HG03442 (cell line): Measurements from ENCODE around the gene POU6F2.

Experiments used
- ATAC-seq: cut with Tn5 transposase; IDR thresholded peaks from one replicate; pipeline ENCODE4 v1.9.1; 2021; ENCODE audit warnings: mild to moderate bottlenecking, moderate library complexity; ENCODE audit not compliant: unreplicated experiment

The POU6F2 gene

DNA sequence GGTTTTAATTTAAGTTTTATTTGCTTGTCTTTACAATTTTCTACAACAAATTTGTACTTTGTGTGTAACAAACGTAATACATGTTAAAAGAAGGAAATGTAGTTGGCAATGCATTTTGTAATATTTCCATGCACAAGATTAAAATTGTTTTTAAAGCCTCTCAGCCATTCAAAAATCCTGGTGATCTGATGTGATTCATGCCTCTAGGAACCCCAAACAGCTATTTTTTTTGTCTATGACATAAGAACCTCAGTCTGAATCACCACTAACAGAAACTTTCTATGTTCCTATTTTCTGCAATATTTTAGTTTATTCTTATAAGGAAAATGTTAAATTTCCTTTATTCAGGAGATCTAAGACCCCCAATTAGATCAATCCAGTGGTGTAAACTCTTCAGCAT, 405.4 kb downstream of the POU6F2 start:
- no peak for ATAC-seq

GRCh38 chr7:39384386-39384785, 406.7 kb downstream of the POU6F2 start:
- no peak for ATAC-seq

- no peak for ATAC-seq
Measured at GRCh38 chr7:39386718-39387117, 409.0 kb downstream of the POU6F2 start.

DNA sequence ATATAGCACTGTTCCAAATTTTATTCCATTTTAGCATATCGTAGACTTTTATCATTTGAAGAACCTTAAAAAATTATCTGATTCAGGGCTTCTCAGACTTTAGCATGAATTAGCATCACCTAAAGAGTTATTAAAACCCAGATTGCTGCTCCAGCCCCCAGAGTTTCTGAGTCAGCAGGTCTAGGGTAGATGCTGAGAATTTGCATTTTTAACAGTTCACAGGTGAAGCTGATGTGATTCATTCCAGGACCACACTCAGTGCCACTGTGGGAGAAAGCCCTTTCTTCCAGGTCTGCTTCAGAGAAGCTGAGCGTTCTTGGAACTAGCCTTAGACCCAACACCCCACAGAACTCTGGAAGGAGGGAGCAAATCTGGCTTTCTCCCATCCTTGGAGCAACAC, 414.4 kb downstream of the POU6F2 start:
- no peak for ATAC-seq

- no peak for ATAC-seq
Measured at GRCh38 chr7:39394105-39394680, 416.5 kb downstream of the POU6F2 start.

DNA sequence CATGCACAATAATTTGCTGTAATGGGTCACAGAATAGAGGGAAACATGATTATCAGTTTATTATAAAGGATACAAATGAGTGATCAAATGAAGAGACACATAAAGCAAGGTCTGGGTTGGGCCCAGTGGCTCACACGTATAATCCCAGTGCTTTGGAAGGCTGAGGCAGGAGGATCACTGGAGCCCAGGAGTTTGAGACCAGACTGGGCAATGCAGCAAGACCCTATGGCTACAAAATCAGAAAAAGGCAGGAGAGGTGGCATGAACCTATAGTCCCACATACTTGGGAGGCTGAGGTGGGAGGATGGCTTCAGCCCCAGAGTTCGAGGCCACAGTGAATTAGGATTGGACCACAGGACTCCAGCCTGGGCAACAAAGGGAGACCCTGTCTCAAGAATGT, 421.7 kb downstream of the POU6F2 start:
- ATAC-seq = no peak

- ATAC-seq = no peak
Measured at GRCh38 chr7:39399986-39400385, 422.3 kb downstream of the POU6F2 start.

DNA sequence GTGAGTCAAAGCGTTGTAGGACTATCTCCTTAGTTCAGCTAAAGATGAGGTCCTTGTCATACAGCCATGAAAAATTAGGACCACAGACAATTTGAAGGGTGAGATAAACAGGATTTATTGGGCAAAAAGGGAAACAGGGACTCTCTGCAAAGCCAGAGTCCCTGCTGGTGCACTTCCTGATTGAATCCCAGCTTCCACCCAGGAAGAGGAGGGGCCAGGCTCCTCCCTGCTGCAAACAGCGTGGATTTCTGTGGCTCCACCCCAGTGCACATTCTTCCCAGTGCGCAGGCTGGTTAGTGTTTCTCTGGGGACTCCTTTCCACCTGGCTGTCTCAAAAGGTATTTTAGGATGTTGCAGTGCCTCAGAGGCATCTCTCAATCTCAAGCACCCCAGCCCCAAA, 423.1 kb downstream of the POU6F2 start:
- no peak for ATAC-seq

GRCh38 chr7:39402034-39402433, 424.3 kb downstream of the POU6F2 start:
- ATAC-seq = no peak

DNA sequence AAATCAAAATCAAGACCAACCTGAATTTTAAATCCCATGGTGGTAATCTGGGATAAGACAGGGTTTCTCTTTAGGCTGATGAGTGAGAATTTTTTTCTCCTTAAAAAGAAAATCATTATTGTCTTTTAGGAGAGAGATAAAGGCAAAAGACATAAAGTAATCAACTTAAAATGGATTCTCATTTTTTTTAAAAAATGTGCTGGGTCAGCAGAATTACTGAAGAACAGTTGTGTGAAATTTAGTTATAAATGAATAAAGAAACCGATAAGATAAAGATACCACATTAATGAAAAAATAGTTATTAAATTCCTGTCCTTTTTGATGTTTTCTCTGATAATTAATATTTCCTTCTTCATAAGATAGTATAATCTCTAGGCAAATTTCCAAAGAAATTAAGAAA, 427.2 kb downstream of the POU6F2 start:
- no peak for ATAC-seq

- no peak for ATAC-seq
Measured at GRCh38 chr7:39405581-39405980, 427.9 kb downstream of the POU6F2 start.

- no peak for ATAC-seq
Measured at GRCh38 chr7:39406467-39406866, 428.8 kb downstream of the POU6F2 start.

- no peak for ATAC-seq
Measured at GRCh38 chr7:39407137-39407536, 429.4 kb downstream of the POU6F2 start.

- ATAC-seq = no peak
Measured at GRCh38 chr7:39407723-39408122, 430.0 kb downstream of the POU6F2 start.

GRCh38 chr7:39408906-39409305, 431.2 kb downstream of the POU6F2 start:
- ATAC-seq = no peak

GRCh38 chr7:39410582-39410981, 432.9 kb downstream of the POU6F2 start:
- ATAC-seq = no peak

- ATAC-seq = no peak
Measured at GRCh38 chr7:39413636-39414223, 436.0 kb downstream of the POU6F2 start.

GRCh38 chr7:39414224-39415035, 436.7 kb downstream of the POU6F2 start:
- peak; percentile 88 for ATAC-seq

GRCh38 chr7:39415091-39415787, 437.5 kb downstream of the POU6F2 start:
- ATAC-seq = no peak

DNA sequence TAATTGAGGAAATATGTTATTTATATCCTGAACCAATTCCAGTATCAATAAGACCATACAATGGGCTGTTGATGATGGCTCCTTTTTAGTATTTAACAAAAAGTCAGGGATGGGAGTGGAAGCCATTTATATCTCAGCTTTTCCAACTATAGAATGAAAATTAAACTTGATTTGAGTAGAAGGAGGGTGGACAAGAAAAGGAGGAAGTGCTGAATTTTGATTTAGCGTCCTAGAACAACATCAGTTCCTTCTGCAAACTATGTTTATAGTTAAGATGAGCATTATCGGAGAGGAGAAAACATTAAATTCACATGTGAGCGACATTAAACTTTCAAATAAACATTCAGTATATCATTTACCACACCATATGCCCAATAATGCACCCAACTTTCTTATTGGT, 439.2 kb downstream of the POU6F2 start:
- ATAC-seq = no peak

- ATAC-seq = no peak
Measured at GRCh38 chr7:39417642-39418041, 439.9 kb downstream of the POU6F2 start.

- no peak for ATAC-seq
Measured at GRCh38 chr7:39421251-39421650, 443.5 kb downstream of the POU6F2 start.
